ENCODE results near the gene EIF4A2.
A peak's percentile ranks its signal among the peaks of the same experiment; 100 is the strongest.

EIF4A2 gene

GRCh38 chr3:186825294-186825821 is 42.0 kb downstream of the EIF4A2 start:
- ChIA-PET POLR2A (interaction anchor here (1.5 to 2.7 kb wide), 2 partner anchors 12 to 19 kb away, joined by 5 to 9 read pairs; partner anchors contain the start of gene RFC4), CTCF (no interaction called here)
- TF ChIP-seq ZNF384 (IDR thresholded peaks at IDR 0.05) (no peak), ELF4 (IDR thresholded peaks at IDR 0.05) (no peak), LEF1 (IDR thresholded peaks at IDR 0.05; ENCODE audit: borderline replicate concordance) (no peak), CTBP1 (IDR thresholded peaks at IDR 0.05; ENCODE audit: borderline replicate concordance) (no peak), HDGF (IDR thresholded peaks at IDR 0.05; ENCODE audit: borderline replicate concordance) (no peak), SUZ12 (IDR thresholded peaks at IDR 0.05) (no peak), PKNOX1 (IDR thresholded peaks at IDR 0.05) (no peak)
- no peak for DNase-seq (ENCODE audit: extremely low spot score)

- no peak for DNase-seq (ENCODE audit: extremely low spot score)
- ChIA-PET POLR2A (interaction anchor here (2.7 kb wide), 1 partner anchor 20 kb away, joined by 9 read pairs; the partner anchor contains the start of gene RFC4), CTCF (interaction anchor here (0.6 kb wide), 1 partner anchor 211 kb away, joined by 3 read pairs; no protein-coding TSS in a partner anchor)
- TF ChIP-seq SP1 (IDR thresholded peaks at IDR 0.05) (no peak), PKNOX1 (IDR thresholded peaks at IDR 0.05) (no peak), FOXA1 (IDR thresholded peaks at IDR 0.05) (no peak), TARDBP (IDR thresholded peaks at IDR 0.05) (no peak), L3MBTL2 (conservative IDR thresholded peaks at IDR 0.05) (no peak), HDGF (IDR thresholded peaks at IDR 0.05; ENCODE audit: borderline replicate concordance) (no peak), FOXM1 (IDR thresholded peaks at IDR 0.05; ENCODE audit: borderline replicate concordance) (no peak), ZNF384 (IDR thresholded peaks at IDR 0.05) (no peak), NFRKB (IDR thresholded peaks at IDR 0.05) (no peak), FOXK2 (IDR thresholded peaks at IDR 0.05) (no peak), SUZ12 (IDR thresholded peaks at IDR 0.05) (no peak), LEF1 (IDR thresholded peaks at IDR 0.05; ENCODE audit: borderline replicate concordance) (no peak), BHLHE40 (IDR thresholded peaks at IDR 0.05; ENCODE audit: borderline replicate concordance) (no peak), ELF4 (IDR thresholded peaks at IDR 0.05) (no peak), CTBP1 (IDR thresholded peaks at IDR 0.05; ENCODE audit: borderline replicate concordance) (no peak), ARNT (IDR thresholded peaks at IDR 0.05) (no peak)
Measured at GRCh38 chr3:186825872-186826409, 42.6 kb downstream of the EIF4A2 start.

- TF ChIP-seq L3MBTL2 (conservative IDR thresholded peaks at IDR 0.05) (peak; percentile 56; the same call in 1 of the 2 replicates), SP1 (IDR thresholded peaks at IDR 0.05) (no peak)
- ChIA-PET POLR2A (interaction anchor here (1.3 to 2.7 kb wide), 3 partner anchors 20 to 209 kb away, joined by 3 to 9 read pairs (median 3); partner anchors contain the start of gene RFC4), CTCF (interaction anchor here (0.6 kb wide), 1 partner anchor 212 kb away, joined by 3 read pairs; no protein-coding TSS in a partner anchor)
- no peak for DNase-seq (ENCODE audit: extremely low spot score)
Measured at GRCh38 chr3:186826410-186826975, 43.1 kb downstream of the EIF4A2 start.

GRCh38 chr3:186826976-186827857 is 43.8 kb downstream of the EIF4A2 start:
- ChIA-PET CTCF (interaction anchor here (0.8 kb wide), 1 partner anchor 286 kb away, joined by 3 read pairs; no protein-coding TSS in a partner anchor), POLR2A (interaction anchor here (0.7 to 1.5 kb wide), 3 partner anchors 30 to 338 kb away, joined by 3 read pairs; no protein-coding TSS in a partner anchor)
- DNase-seq (ENCODE audit: extremely low spot score), result peak; percentile 95
- TF ChIP-seq L3MBTL2 (conservative IDR thresholded peaks at IDR 0.05) (peak; percentile 54), CTBP1 (IDR thresholded peaks at IDR 0.05; ENCODE audit: borderline replicate concordance) (no peak)

GRCh38 chr3:186828340-186828739 is 45.0 kb downstream of the EIF4A2 start:
- ChIA-PET CTCF (interaction anchor here (0.6 kb wide), 1 partner anchor 239 kb away, joined by 5 read pairs; no protein-coding TSS in a partner anchor), POLR2A (interaction anchor here (1.0 kb wide), 1 partner anchor 23 kb away, joined by 3 read pairs; no protein-coding TSS in a partner anchor)
- DNase-seq (ENCODE audit: extremely low spot score), result no peak
- TF ChIP-seq SP1 (IDR thresholded peaks at IDR 0.05) (no peak), FOXA1 (IDR thresholded peaks at IDR 0.05) (no peak), HDGF (IDR thresholded peaks at IDR 0.05; ENCODE audit: borderline replicate concordance) (no peak), ZNF384 (IDR thresholded peaks at IDR 0.05) (no peak), ARNT (IDR thresholded peaks at IDR 0.05) (no peak), ELF4 (IDR thresholded peaks at IDR 0.05) (no peak), LEF1 (IDR thresholded peaks at IDR 0.05; ENCODE audit: borderline replicate concordance) (no peak), FOXK2 (IDR thresholded peaks at IDR 0.05) (no peak), BHLHE40 (IDR thresholded peaks at IDR 0.05; ENCODE audit: borderline replicate concordance) (no peak), TARDBP (IDR thresholded peaks at IDR 0.05) (no peak)

- ChIA-PET POLR2A (no interaction called here), CTCF (no interaction called here)
- no peak for TF ChIP-seq LEF1 (IDR thresholded peaks at IDR 0.05; ENCODE audit: borderline replicate concordance)
- TF ChIP-seq ZNF384 (IDR thresholded peaks at IDR 0.05), result no peak
- no peak for TF ChIP-seq HDGF (IDR thresholded peaks at IDR 0.05; ENCODE audit: borderline replicate concordance)
- TF ChIP-seq SUZ12 (IDR thresholded peaks at IDR 0.05), result no peak
- no peak for TF ChIP-seq FOXA1 (IDR thresholded peaks at IDR 0.05)
- TF ChIP-seq CTBP1 (IDR thresholded peaks at IDR 0.05; ENCODE audit: borderline replicate concordance), result no peak
- no peak for TF ChIP-seq FOXM1 (IDR thresholded peaks at IDR 0.05; ENCODE audit: borderline replicate concordance)
- DNase-seq (ENCODE audit: extremely low spot score), result no peak
Measured at GRCh38 chr3:186831798-186832197, 48.4 kb downstream of the EIF4A2 start.

All from HEK293T (cell line).